Activated CD8-positive, alpha-beta memory T cell treated with anti-CD3 and anti-CD28 coated beads, Interleukin-2, amount 50 U/mL, for 1 hour (primary cell): ENCODE results near the gene MAP4K4.

Experiments used
- DNase-seq: peaks from one replicate; pipeline ENCODE4 v3.0.0-alpha.2; 2020; ENCODE audit errors: extremely low read depth

The MAP4K4 gene

DNA sequence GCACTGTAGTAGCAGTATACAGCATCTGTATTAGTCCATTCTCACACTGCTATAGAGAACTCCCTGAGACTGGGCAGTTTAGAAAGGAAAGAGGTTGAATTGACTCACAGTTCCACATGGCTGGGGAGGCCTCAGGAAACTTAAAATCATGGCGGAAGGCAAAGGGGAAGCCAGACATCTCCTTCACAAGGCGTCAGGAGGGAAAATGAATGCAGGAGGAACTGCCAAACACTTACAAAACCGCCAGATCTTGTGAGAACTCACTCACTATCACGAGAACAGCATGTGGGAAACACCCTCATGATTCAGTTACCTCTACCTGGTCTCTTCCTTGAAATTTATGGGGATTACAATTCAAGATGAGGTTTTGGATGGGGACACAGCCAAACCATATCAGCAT is 25.4 kb downstream of the MAP4K4 start:
- DNase-seq: no peak

DNA sequence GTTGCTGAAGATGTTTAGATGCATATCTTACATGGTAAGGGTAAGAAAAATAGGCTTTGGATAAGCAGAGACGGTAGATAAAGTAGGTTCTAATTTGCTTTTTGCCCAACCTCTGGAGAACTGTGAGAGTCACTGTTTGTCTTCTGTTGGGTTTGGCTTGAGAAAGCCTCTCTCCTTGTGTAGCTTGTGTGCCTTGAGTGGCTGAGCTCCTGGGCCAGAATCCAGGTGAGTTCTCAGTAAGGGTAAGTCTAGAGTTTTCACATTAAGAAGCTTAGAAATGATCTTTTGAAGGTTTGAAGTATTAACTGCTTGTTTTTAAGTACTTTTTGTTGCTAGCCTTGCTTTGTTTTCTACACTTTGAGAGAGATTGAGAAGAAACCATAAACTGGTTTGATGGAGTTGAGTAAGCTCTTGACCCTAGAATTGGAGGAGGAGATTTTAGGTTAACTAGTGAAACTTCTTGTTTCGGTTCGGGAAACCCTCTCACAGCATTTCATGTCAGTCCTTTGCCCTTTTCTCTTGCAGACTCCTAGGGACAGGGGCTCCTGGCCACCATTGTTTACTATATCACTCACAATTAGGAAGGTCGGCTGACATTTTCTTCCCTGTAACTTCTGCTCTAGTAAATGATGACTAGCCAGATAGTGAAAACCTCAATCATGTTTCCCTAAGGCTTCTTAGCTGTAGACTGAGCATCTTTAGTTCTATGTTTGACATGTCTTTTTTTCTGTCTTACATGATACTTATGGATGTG is 26.0 kb downstream of the MAP4K4 start:
- DNase-seq: no peak

DNA sequence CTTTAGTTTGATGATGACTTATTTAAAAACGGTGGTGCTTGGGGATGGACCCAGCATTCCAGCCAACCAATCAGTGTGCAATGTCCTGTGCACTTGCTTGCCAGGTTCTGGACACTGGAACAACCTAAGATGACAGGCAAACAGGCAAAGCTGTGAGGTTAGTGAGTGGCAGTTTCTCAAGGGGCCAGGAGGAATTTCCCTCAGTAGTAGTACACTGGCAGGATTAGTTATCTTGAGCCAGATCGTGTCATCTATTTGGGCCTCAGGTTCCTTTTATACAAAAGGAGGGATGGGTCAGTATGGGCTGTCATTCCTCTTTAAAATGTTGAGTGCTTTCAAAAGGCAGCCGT is 26.6 kb downstream of the MAP4K4 start:
- no peak for DNase-seq

DNA sequence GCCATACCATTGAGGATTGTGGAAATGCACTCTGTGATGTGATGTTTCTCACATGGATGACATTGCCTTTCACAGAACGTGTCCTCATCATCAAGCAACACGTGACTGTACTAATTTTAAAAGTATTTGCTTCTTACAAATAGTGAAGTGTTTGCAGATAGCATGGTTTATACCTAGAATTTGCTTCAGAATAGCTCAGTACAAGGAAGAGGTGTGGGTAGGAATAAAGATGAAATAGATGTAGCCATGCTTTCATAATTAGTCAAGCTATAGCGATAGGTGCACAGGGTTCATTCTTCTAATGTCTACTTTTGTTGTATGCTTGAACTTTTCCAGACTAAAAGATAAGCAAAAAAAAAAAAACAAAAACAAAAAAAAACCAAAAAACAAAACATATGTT is 27.5 kb downstream of the MAP4K4 start:
- DNase-seq: no peak

DNA sequence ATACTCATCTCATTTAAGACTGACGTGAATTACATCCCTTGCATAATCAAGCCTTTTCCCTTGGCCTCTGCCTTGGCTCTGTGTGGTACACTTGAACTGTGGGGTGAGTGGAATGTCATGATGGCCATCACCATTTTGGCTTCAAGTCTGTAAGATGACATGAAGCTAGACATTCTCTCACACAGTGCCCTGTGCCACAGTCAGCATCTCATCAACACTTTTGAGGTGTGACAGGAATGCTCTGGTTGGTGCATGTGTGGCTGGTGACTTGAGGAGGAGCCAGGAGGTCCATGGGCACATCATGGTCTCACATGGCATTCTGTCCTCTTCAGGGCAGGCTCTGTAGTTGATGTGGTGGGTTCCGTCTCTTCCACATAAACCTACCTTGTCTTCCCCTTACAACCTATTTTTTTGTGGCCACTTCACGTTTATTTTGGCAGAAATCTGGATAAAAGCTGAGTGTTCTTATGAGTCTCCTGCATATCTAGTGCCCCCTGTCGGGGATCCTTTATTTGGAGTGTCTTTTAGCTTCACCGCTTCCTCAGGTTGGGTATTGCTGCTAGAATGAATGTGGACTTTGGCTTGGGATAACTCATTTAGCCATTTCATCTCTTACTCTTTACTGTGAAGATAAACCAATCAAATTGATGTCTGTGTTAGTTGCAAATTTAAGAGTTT is 28.1 kb downstream of the MAP4K4 start:
- DNase-seq: no peak

DNA sequence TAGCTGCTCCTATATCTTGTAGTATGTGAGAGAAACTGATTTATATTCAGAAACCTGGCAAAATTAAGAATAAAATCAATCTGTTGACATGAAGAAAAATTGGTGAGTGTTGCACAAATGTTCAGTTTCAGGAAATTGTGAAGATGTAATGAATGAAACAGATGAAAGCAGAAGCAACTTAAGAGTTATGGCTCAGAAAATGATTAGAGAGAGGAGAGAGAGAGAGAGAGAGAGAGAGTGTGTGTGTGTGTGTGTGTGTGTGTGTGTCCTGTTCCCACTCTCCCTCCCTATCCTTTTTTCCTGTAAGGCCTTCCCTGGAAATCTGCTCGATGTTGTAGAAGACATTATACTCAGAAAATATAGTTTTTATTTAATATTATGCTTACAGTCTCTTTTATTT is 31.4 kb downstream of the MAP4K4 start:
- DNase-seq: no peak

DNA sequence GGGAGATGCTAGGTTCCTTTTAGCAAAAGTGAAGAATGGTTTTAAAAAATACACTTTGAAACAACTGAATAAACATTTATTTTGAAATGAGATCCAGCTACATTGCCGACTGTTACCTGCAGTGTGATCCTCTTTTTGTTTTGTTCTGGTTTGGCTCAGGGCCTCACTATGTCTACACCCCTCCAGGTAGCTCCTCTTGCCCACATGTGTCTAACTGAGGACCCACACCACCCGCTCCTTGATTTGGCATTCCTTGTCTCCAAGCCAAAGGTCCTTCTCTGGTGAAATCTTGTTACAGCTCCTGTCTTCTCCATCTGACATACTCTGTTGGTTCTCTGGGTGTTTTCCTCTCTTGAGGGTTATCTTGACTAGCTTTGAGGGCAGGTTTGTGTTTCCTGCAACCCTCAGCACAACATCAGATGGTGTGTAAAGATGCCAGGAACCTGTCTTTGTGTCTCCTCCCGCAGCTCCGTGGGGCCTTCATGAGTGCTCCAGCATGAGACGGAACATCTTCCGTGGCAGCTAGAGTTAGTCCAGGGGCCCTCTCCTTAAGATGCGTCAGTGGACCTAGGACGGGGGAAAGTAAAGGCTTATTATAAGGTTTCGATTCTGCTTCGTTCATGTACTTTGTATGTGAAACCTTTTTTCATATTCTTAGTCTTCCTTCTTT is 32.1 kb downstream of the MAP4K4 start:
- DNase-seq: no peak

DNA sequence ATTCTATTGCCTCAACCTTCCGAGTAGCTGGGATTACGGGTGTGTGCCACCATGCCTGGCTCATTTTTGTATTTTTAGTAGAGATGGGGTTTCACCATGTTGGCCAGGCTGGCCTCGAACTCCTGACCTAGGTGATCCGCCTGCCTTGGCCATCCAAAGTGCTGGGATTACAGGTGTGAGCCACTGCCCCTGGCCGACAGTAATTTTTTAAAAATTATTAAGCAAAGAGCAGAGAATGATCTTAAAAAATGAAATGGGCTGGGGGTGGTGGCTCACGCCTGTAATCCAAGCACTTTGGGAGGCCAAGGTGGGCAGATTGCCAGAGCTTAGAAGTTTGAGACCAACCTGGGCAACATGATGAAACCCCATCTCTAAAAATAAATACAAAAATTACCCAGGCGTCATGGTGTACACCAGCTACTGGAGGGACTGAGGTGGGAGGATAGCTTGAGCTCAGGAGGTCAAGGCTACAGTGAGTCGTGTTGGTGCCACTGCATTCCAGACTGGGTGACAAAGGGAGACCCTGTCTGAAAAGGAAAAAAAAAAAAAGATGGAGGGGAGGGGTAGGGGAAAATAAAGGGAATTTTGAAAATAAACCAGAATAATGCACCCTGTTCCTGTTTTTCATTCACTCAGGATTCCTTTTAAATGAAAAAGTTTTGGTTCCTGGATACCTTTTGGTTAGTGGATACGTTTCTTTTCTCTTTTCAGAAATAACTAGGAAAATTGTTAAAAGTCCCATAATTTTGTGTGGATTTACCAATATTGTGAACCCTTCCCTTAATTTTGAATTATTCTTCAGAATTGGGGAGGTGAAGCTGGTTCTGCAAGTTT is 33.9 kb downstream of the MAP4K4 start:
- DNase-seq: no peak

DNA sequence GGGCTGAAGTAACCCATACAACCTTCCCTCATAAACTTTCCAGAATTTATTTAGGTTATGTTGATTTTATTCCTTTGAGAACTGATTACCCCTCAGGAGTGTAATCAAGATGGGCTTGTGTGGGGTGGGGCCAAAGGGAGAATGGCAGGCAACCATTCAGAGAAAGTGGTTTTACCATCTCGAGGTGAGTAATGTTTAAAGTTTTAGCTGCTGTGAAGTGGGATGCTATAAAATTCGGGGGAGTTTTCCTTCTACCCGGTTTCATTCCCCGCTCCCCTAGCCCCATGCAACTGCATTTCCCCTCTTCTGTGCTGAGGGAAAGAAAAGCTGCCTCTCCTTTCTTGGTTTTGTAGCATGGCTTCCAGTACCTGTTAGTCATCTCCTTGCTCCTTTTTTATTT is 34.7 kb downstream of the MAP4K4 start:
- DNase-seq: no peak

DNA sequence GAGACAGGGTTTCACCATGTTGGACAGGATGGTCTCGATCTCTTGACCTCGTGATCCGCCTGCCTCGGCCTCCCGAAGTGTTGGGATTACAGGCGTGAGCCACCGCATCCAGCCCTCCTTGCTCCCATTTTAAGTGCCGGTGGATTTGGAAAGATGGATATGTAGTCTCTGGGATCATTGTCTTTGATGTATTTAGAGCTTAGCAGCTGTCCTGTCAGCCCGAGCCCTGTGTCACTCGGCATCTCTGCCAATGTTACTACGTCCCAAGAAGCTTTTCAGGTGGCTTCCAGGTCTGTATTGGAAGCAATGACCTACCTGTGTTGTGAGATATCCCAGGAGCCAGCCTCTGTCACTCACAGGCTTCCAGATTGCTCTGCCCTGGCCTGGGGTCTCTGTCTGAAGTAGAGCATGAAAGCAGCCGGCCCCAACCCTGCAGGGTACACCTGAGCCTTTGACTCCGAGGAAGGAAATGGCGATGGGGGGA is 35.3 kb downstream of the MAP4K4 start:
- DNase-seq: no peak

DNA sequence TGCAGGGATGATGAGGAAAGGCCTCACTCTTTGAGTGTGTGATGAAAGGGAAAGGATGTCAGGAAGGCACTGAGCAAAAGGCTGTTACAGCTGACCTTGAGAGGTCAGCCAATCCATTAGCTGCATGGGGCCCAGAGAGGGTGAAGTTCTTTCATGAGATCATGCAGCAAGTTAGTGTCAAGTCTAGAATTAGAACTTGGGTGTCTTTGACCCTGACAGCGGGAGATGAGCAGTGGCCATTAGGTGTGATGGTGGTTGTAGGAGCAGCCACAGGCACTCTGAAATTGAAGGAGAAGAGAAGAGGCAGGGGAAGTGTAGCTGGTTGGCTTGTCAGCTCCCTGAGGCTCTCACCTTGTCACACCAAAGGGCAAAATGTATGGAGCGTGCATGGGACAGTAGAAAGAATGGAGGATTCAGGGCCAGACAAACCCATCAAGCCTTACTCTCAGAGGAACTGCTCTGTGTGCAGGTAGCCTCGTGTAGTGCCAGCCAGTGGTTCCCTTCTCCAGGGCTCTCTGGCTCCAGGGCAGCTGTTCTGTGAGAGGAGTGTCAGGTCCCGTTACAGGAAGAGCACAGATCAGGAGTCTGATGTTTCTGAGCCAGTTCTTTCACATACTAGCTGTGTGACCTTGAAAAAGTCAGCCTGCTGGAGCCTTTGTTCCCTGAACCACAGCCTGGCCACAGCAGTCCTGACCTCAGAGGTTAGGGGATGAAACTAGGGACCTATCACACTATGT is 35.9 kb downstream of the MAP4K4 start:
- DNase-seq: no peak

DNA sequence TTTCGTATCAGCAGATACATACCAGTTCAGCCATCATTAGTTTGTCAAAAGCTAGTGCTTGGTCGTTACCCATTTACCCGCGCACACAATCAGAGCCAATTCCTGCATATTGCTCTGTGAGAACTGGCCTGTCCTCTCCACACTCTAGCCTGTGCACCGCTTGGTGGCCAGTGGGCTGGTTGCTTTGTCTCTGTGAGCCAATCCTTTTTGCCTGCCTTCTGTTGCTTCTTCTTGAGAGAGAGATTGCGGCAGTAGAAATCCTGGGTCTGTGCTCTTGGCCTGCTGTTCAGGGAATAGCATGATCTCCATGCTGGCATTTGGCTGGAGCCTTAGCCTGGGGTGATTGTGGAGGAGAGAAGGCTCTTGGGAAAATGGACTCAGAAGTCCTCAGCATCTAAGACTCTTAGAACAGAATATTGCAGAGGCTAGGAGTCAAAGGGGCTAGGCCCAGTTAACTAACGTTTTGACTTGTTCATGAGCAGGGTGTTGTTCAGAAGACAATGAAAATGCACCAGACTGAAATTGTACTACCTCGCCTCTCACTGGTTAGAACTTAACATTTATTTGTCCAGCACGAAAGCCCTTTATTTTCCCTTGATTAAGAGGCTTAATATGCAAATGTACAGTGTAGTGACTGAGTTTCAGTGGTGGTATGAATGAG is 37.1 kb downstream of the MAP4K4 start:
- no peak for DNase-seq

DNA sequence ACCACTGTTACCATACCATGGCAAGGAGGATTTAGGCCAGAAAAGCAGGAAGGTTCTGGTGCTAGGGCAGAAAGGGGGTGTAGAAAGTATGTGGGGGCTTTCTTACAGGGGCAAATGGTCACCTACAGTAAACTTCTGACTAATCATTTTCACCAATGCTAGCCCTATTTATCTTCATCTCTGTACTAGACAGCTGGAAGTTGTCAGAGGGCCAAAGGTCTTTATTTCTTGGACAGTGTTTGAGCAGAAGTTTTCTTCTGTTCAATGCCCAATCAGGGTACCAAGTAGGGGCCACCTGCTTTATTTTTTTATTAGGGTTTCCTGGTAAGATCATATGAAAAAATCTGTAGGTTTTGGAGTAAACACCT is 37.6 kb downstream of the MAP4K4 start:
- DNase-seq: no peak

DNA sequence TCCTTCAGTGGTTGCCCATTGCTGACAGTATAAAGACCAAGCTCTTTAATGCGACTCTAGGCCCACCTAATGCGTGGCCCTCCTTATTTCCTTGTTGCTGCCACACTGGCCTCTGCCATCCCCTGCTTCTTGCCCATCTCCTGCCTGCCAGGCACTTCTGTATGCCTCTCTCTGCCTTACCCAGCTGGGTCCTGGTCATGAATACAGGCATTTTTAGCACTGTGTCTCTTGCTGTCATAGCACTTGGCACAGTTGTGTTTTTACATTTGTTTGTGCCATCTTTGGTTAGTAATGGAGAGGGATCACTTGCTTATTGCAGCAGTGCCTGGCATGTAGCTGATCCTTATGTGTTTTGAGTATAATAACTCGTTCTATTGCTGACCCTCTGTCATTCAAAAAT is 38.7 kb downstream of the MAP4K4 start:
- no peak for DNase-seq

DNA sequence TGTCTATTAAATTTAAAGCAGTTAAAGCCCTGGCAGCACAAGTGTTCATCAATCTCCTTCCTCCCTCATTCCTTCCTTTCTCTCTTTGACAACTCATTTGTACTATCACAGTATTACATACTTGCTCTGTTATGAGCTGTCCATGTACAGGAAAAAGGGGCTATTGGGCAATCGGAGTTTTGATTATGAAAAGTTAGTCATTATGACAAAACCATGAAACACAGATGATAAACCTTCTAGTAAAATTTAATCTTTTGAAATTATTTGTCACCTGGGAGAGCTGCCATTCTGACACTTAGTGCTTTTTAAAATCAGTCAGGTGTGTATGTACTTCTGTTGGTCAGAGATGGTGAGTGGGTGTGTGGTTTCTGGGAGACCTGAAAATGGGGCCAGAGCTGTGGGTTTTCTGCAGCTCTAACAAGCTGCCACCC is 39.4 kb downstream of the MAP4K4 start:
- no peak for DNase-seq

DNA sequence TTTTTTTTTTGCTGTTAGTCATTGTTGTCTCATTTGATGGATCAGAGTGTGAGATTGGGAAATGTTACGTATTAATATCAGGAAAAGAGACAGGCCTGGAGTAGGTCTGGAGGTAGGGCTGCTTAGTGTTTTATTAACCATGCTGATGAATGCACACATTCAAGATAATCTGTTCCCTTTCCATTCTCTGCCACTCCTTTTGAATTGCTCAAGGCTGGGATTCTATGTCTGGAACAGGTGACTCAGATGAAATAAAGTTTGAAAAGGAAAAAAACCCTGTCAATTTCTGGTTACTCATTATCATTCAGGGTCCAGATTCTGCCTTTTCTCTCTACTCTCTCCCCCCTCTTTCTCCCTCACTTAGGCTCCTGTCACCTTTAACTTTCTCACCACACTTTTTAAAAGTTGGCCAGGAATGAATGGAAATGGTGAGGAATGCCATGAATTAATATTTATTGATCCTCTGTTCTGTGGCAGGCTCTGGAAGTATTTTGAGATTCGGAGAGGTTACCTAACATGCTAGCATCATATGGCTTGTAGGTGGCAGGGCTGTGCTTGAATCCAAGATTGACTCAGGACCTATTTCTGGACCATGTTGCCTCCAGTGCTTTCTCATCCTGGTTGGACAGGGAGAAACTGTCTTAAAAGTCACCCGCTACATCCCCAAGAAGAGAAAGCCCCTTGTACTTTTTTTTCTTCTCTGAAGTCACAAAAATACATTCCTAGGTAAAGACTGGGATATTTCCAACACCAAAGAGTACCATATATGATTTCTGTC is 40.2 kb downstream of the MAP4K4 start:
- DNase-seq: no peak

DNA sequence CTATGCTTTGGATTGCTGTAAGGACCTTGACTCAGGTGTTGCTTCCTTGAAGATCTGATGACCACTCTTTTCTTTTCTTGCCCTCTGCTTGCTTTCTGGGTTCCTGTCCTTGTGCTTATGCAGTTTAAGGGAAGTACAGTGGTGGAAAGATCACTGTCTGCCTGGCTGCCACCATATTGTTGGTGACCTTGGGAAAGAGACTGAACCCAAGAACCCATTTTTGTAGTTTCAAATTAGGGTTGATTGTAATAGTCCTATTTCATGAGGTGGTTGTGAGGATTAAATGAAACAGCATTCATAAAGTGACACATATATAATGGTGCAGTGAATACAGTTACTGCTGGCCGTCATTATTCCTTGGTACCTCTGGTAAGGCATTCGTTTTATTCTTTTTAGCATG is 41.1 kb downstream of the MAP4K4 start:
- DNase-seq: no peak

DNA sequence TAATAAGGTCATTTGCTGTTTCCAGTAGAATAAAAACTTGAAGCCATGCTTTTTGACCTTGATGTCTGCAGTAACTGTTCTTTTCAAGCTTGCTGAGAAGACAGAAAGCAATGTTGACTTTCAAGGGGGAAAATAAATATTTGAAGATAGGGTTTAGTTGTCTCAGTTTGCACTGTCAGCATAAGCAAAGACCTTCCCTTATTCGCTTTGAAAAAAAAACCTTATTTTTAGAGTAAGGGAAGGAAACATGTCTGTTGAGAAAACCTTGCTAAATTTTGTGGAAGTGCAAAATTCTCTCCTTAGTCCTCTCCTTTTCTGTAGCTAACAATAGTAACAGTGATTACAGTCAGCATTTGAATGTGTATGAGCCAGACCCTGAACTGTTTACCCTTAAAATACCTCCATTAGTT is 43.1 kb downstream of the MAP4K4 start:
- no peak for DNase-seq

DNA sequence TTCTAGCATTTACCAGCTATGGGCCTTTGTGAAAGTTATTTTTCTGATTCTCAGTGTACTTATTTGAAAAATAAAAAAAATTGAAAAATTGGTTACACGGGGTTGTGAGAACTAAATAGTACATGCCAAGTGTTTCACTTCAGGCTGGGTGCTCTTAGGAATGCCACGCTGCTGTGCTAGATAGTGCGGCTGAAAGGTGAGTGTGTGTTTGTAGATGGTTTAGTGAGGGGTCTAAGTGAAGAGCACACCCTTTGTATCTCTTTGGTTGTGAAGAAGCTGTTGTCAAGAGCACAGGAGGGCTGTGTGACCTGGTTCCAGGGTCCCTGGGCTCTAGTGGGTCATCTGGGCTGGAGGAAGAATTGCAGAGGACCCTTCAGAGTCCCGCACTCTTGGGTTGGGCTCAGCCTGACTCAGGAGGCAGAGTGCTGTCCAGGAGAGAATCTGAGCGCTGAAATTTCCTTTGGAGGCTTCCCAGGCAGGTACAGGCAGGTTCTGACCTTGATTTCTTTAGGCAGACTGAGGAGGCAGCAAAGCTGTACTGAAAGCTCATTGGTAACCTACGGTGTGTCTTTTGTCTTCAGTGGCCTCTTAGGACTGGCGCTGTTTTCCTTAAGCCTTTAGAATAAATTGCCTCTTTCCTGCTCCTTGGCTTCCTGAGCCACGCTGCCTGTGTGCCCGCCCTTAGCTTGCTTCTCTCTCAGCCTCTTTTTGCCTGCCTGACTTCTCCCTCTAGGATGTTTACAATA is 44.4 kb downstream of the MAP4K4 start:
- DNase-seq: no peak
